ENCODE data around the gene SCGN. TPM values are rescaled to one million over a fixed set of nuclear protein-coding genes. Genes with fewer than 3 reads are reported as not detected.

The SCGN gene
- total RNA-seq, 1 donor from 2014 or later = 1.6 TPM

- Histone ChIP-seq H3K27me3 (ENCODE audit: low read depth) (peaks cover 9% of the 10 kb centered on the region), H3K4me1 (no peaks in the 10 kb centered on the region), H3K4me3 (no peak overlapping the region), H3K27ac (replicated peaks) (no peak overlapping the region), H3K36me3 (no peaks in the 10 kb centered on the region), H3K9me3 (replicated peaks) (peaks cover 2% of the 10 kb centered on the region)
- TF ChIP-seq CTCF (IDR thresholded peaks at IDR 0.05; ENCODE audit: borderline replicate concordance) = no peak
- intact Hi-C loops (cut with micrococcal nuclease) = no loop called here
- no peak for DNase-seq
Measured at GRCh38 chr6:25682324-25682723, 30.3 kb downstream of the SCGN start.

- Histone ChIP-seq H3K4me1 (no peaks in the 10 kb centered on the region), H3K4me3 (no peak overlapping the region), H3K27me3 (ENCODE audit: low read depth) (peaks cover 21% of the 10 kb centered on the region), H3K36me3 (no peaks in the 10 kb centered on the region), H3K9me3 (replicated peaks) (peaks cover 2% of the 10 kb centered on the region), H3K27ac (replicated peaks) (no peak overlapping the region)
- DNase-seq = no peak
- TF ChIP-seq CTCF (IDR thresholded peaks at IDR 0.05; ENCODE audit: borderline replicate concordance) = no peak
- intact Hi-C loops (cut with micrococcal nuclease) = no loop called here
Measured at GRCh38 chr6:25684565-25684964, 32.5 kb downstream of the SCGN start.

- intact Hi-C loops (cut with micrococcal nuclease) = no loop called here
- no peaks in the 10 kb centered on the region for H3K4me1 ChIP-seq
- TF ChIP-seq CTCF (IDR thresholded peaks at IDR 0.05; ENCODE audit: borderline replicate concordance) = no peak
- H3K4me3 ChIP-seq = no peak overlapping the region
- peaks cover 2% of the 10 kb centered on the region for H3K9me3 ChIP-seq (replicated peaks)
- no peak overlapping the region for H3K27ac ChIP-seq (replicated peaks)
- H3K36me3 ChIP-seq = no peaks in the 10 kb centered on the region
- H3K27me3 ChIP-seq (ENCODE audit: low read depth) = peaks cover 21% of the 10 kb centered on the region
- DNase-seq = no peak
Measured at GRCh38 chr6:25685251-25685650, 33.2 kb downstream of the SCGN start.

GRCh38 chr6:25685896-25686295 is 33.9 kb downstream of the SCGN start:
- DNase-seq = no peak
- Histone ChIP-seq H3K4me1 (no peaks in the 10 kb centered on the region), H3K9me3 (replicated peaks) (peaks cover 2% of the 10 kb centered on the region), H3K27me3 (ENCODE audit: low read depth) (peaks cover 21% of the 10 kb centered on the region), H3K27ac (replicated peaks) (no peak overlapping the region), H3K4me3 (no peak overlapping the region), H3K36me3 (no peaks in the 10 kb centered on the region)
- intact Hi-C loops (cut with micrococcal nuclease) = no loop called here
- TF ChIP-seq CTCF (IDR thresholded peaks at IDR 0.05; ENCODE audit: borderline replicate concordance) = no peak

GRCh38 chr6:25686856-25687255 is 34.8 kb downstream of the SCGN start:
- intact Hi-C loops (cut with micrococcal nuclease) = no loop called here
- Histone ChIP-seq H3K4me3 (no peak overlapping the region), H3K9me3 (replicated peaks) (peaks cover 2% of the 10 kb centered on the region), H3K4me1 (no peaks in the 10 kb centered on the region), H3K27ac (replicated peaks) (no peak overlapping the region), H3K27me3 (ENCODE audit: low read depth) (peaks cover 16% of the 10 kb centered on the region), H3K36me3 (no peaks in the 10 kb centered on the region)
- DNase-seq = no peak
- TF ChIP-seq CTCF (IDR thresholded peaks at IDR 0.05; ENCODE audit: borderline replicate concordance) = no peak

GRCh38 chr6:25689966-25690365 is 38.0 kb downstream of the SCGN start:
- DNase-seq = no peak
- H3K27me3 ChIP-seq (ENCODE audit: low read depth) = peaks cover 19% of the 10 kb centered on the region
- no peak for TF ChIP-seq CTCF (IDR thresholded peaks at IDR 0.05; ENCODE audit: borderline replicate concordance)
- no peaks in the 10 kb centered on the region for H3K36me3 ChIP-seq
- no peak overlapping the region for H3K4me3 ChIP-seq
- H3K4me1 ChIP-seq = no peaks in the 10 kb centered on the region
- intact Hi-C loops (cut with micrococcal nuclease) = no loop called here
- no peak overlapping the region for H3K27ac ChIP-seq (replicated peaks)
- H3K9me3 ChIP-seq (replicated peaks) = peaks cover 2% of the 10 kb centered on the region

All from left ventricle myocardium inferior (tissue), 1 donor.